Keratinocyte (primary cell): Measurements from ENCODE around the gene BRAT1. TPM values are rescaled to one million over a fixed set of nuclear protein-coding genes. Genes with fewer than 3 reads are reported as not detected.

Source experiments
- DNase-seq: peaks from one replicate; pipeline ENCODE4 v3.0.0-alpha.2; 2011; ENCODE audit warnings: low read depth, missing footprints, low spot score
- FAIRE-seq: peaks from 2 replicates; lab custom pipeline; 2011; peaks lifted over from hg19 to GRCh38; lab: Jason Lieb, UNC
- H2AFZ ChIP-seq: 2 replicates; pipeline ENCODE4 v1.6.0; 2012; ENCODE audit warnings: low read length, control low read depth, inconsistent platforms; ENCODE audit not compliant: control insufficient read depth
- H3K27ac ChIP-seq: 2 replicates; pipeline ENCODE4 v1.5.1; 2011; ENCODE audit warnings: low read length; ENCODE audit not compliant: control insufficient read depth, insufficient read depth
- H3K27me3 ChIP-seq: 3 replicates; pipeline ENCODE4 v1.6.0; 2011; ENCODE audit warnings: low read length; ENCODE audit not compliant: control insufficient read depth, insufficient read depth; ENCODE audit errors: extremely low read depth
- H3K36me3 ChIP-seq, 2 experiments: 2 replicates in 1 of 2; 3 replicates in 1 of 2; pipeline ENCODE4 v1.5.1; 2011; ENCODE audit warnings: low read length in 2 of 2, mild to moderate bottlenecking in 1 of 2; ENCODE audit not compliant: control insufficient read depth in 2 of 2, insufficient read depth in 2 of 2; ENCODE audit errors: extremely low read depth in 1 of 2
- H3K4me1 ChIP-seq: 3 replicates; pipeline ENCODE4 v1.5.1; 2011; ENCODE audit warnings: low read length; ENCODE audit not compliant: control insufficient read depth, insufficient read depth; ENCODE audit errors: extremely low read depth
- H3K4me2 ChIP-seq: 3 replicates; pipeline ENCODE4 v1.6.0; 2011; ENCODE audit warnings: low read depth, low read length; ENCODE audit not compliant: control insufficient read depth, insufficient read depth; ENCODE audit errors: extremely low read depth
- H3K4me3 ChIP-seq, 3 experiments: fragments of 200-600 bp in 1 of 3; sonication (generic) in 1 of 3; 2 replicates in 2 of 3; 3 replicates in 1 of 3; pipeline ENCODE4 v1.5.1; 2011 to 2016; ENCODE audit warnings: low read length in 3 of 3, mild to moderate bottlenecking in 3 of 3, control low read depth in 2 of 3, inconsistent platforms in 1 of 3, low read depth in 1 of 3, mixed read lengths in 1 of 3, mixed run types in 1 of 3, moderate library complexity in 1 of 3; ENCODE audit not compliant: control insufficient read depth in 2 of 3, insufficient read depth in 2 of 3; ENCODE audit errors: extremely low read depth in 1 of 3
- H3K79me2 ChIP-seq: 2 replicates; pipeline ENCODE4 v1.6.0; 2012; ENCODE audit warnings: low read length; ENCODE audit not compliant: control insufficient read depth, insufficient read depth
- H3K9ac ChIP-seq: 3 replicates; pipeline ENCODE4 v1.6.0; 2011; ENCODE audit warnings: low read length; ENCODE audit not compliant: control insufficient read depth, insufficient read depth; ENCODE audit errors: extremely low read depth
- H3K9me1 ChIP-seq: 3 replicates; pipeline ENCODE4 v1.6.0; 2011; ENCODE audit warnings: low read length; ENCODE audit not compliant: control insufficient read depth, insufficient read depth; ENCODE audit errors: extremely low read depth
- H3K9me3 ChIP-seq: 2 replicates; pipeline ENCODE4 v1.5.1; 2012; ENCODE audit warnings: low read depth, low read length; ENCODE audit not compliant: control insufficient read depth
- H4K20me1 ChIP-seq: 3 replicates; pipeline ENCODE4 v1.6.0; 2011; ENCODE audit warnings: low read length; ENCODE audit not compliant: control insufficient read depth, insufficient read depth; ENCODE audit errors: extremely low read depth
- EZH2 ChIP-seq: IDR thresholded peaks from one replicate; pipeline ENCODE4 v1.6.1; 2012; ENCODE audit warnings: inconsistent platforms, mild to moderate bottlenecking, low read length, moderate library complexity
- dilution Hi-C: fragments of 300-500 bp; cut with MboI; formaldehyde crosslinking; loops from one replicate; pipeline ENCODE4 v1.7.0; 2020; ENCODE audit warnings: low sequenced_read_pairs; ENCODE audit not compliant: extremely low pct_ligation_motif_present
- polyA plus RNA-seq, 5 experiments: library from polyadenylated mRNA; depleted of rRNA in 3 of 5; stranded (reverse) in 3 of 5; stranded (forward) in 1 of 5; unstranded in 1 of 5; fragments of >200 nt; gene quantifications; 1 replicate in 1 of 5; 2 replicates in 3 of 5; 3 replicates in 1 of 5; pipeline versions ENCODE4 v1.2.1 to v1.2.3, GENCODE V29; 2011 to 2012; ENCODE audit warnings: missing spikeins in 2 of 5, low read depth in 1 of 5, low replicate concordance in 1 of 5
- TF ChIP-seq, protein P1 (sequence below), 3 experiments: IDR thresholded peaks in 1 of 3; conservative IDR thresholded peaks in 1 of 3; optimal IDR thresholded peaks in 1 of 3; 2 replicates in 2 of 3; 3 replicates in 1 of 3; pipeline versions ENCODE3 to v1.5.1; 2011; ENCODE audit warnings: low read length in 3 of 3, mild to moderate bottlenecking in 3 of 3, moderate library complexity in 2 of 3, control low read depth in 1 of 3, inconsistent platforms in 1 of 3; ENCODE audit not compliant: insufficient read depth in 2 of 3; ENCODE audit errors: extremely low read depth in 1 of 3

The BRAT1 gene
- polyA plus RNA-seq, 1 donor (not counting 4 experiments of a cell fraction or from before 2014, with no cell fraction given): 6.4 TPM

DNA sequence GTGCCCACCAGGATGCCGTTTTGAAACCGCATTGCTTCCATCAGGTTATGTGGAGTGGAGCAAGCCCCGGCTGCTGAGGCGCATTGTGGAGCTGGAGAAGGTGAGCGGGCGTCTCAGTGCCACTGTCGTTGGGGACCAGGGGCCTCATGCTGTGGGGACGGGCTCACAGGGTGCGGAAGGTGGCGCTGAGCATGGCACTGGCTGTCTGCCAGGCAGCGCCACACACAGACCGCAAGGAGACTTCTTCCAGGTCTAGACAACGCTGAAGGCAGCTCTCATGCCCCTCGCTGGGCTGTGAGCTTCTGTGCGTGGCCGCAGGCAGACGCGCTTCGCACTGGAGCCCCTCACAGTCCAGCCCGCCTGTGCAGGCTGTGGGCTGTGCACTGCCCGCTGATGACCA lies 32.5 kb upstream of the BRAT1 start:
- dilution Hi-C loops: no loop called here
- TF ChIP-seq, protein P1, sequence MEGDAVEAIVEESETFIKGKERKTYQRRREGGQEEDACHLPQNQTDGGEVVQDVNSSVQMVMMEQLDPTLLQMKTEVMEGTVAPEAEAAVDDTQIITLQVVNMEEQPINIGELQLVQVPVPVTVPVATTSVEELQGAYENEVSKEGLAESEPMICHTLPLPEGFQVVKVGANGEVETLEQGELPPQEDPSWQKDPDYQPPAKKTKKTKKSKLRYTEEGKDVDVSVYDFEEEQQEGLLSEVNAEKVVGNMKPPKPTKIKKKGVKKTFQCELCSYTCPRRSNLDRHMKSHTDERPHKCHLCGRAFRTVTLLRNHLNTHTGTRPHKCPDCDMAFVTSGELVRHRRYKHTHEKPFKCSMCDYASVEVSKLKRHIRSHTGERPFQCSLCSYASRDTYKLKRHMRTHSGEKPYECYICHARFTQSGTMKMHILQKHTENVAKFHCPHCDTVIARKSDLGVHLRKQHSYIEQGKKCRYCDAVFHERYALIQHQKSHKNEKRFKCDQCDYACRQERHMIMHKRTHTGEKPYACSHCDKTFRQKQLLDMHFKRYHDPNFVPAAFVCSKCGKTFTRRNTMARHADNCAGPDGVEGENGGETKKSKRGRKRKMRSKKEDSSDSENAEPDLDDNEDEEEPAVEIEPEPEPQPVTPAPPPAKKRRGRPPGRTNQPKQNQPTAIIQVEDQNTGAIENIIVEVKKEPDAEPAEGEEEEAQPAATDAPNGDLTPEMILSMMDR (optimal IDR thresholded peaks at IDR 0.05 in 1 of 3, IDR thresholded peaks at IDR 0.05 in 1 of 3, conservative IDR thresholded peaks at IDR 0.05 in 1 of 3; ENCODE audit: extremely low read depth in 1 of 3, insufficient read depth in 2 of 3, low read length in 3 of 3): no peak
- no peak for TF ChIP-seq EZH2
- Histone ChIP-seq H3K4me3 (no peak overlapping the region), H3K9me3 (no peaks in the 10 kb centered on the region), H4K20me1 (no peaks in the 10 kb centered on the region), H3K27ac (no peak overlapping the region), H3K36me3 (peaks cover 5 to 10% of the 10 kb centered on the region in 2 experiments), H3K4me1 (no peaks in the 10 kb centered on the region), H3K9ac (no peak overlapping the region), H2AFZ (no peak overlapping the region), H3K4me2 (no peak overlapping the region), H3K9me1 (no peaks in the 10 kb centered on the region), H3K79me2 (no peaks in the 10 kb centered on the region), H3K27me3 (no peaks in the 10 kb centered on the region)
- DNase-seq (no peak), FAIRE-seq (no peak)

DNA sequence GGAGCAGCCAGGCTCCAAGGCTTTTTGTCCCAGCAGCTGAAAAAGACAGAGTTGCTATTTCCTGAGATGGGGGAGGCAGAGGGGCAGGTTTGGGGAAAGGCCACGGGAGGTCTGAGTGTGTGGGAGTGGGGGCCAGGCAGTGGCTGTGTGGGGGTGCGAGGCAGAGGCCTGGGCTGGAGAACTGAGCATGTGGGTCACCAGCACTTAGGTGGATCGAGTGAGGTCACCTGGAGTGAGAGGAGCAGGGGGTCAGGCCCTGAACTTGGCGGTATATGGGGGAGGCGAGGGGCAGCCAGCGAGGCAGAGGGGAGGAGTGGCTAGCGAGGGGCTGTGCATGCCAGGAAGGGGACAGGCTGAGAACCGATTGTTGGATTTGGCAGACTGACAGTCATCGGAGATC lies 31.8 kb upstream of the BRAT1 start:
- no peaks in the 10 kb centered on the region for H3K9me1 ChIP-seq
- H4K20me1 ChIP-seq: no peaks in the 10 kb centered on the region
- H3K4me3 ChIP-seq: no peak overlapping the region
- H3K27me3 ChIP-seq: no peaks in the 10 kb centered on the region
- FAIRE-seq: no peak
- H3K79me2 ChIP-seq: no peaks in the 10 kb centered on the region
- dilution Hi-C loops: no loop called here
- no peak overlapping the region for H3K4me2 ChIP-seq
- H3K4me1 ChIP-seq: no peaks in the 10 kb centered on the region
- H3K36me3 ChIP-seq: peaks cover 5 to 9% of the 10 kb centered on the region in 2 experiments
- H3K9me3 ChIP-seq: no peaks in the 10 kb centered on the region
- H2AFZ ChIP-seq: no peak overlapping the region
- no peak for DNase-seq
- TF ChIP-seq, protein P1 (optimal IDR thresholded peaks at IDR 0.05 in 1 of 3, IDR thresholded peaks at IDR 0.05 in 1 of 3, conservative IDR thresholded peaks at IDR 0.05 in 1 of 3; ENCODE audit: extremely low read depth in 1 of 3, insufficient read depth in 2 of 3, low read length in 3 of 3): no peak
- no peak for TF ChIP-seq EZH2
- no peak overlapping the region for H3K9ac ChIP-seq
- H3K27ac ChIP-seq: no peak overlapping the region
